ENCODE measurements around the gene GLOD4. TPM values are rescaled to one million over a fixed set of nuclear protein-coding genes. Genes with fewer than 3 reads are reported as not detected.

Gene GLOD4
- polyA plus RNA-seq, 10 donors: 50.1 to 75.3 (median 57.7) TPM

Other genes starting within 250 kb of the GLOD4 start
- 10 to 100 TPM; 17.3 to 26.2 (median 20.6) TPM for gene VPS53, start 67.4 kb downstream of the GLOD4 start, polyA plus RNA-seq (ENCODE audit: insufficient read length in 10 of 10)
- gene TLCD3A, start 49.7 kb downstream of the GLOD4 start, polyA plus RNA-seq (ENCODE audit: insufficient read length in 10 of 10): 10 to 100 TPM; 14.1 to 29.3 (median 17.7) TPM
- gene GEMIN4, start 30.0 kb downstream of the GLOD4 start, polyA plus RNA-seq (ENCODE audit: insufficient read length in 10 of 10): 10 to 100 TPM; 11.3 to 20.2 (median 14.6) TPM
- gene MRM3, start 73 bp upstream of the GLOD4 start, polyA plus RNA-seq (ENCODE audit: insufficient read length in 10 of 10): 10 to 100 TPM; 10.5 to 14.1 (median 12.7) TPM
- 10 to 100 TPM; 43.5 to 70.1 (median 53.4) TPM for gene NXN, start 197.5 kb upstream of the GLOD4 start, polyA plus RNA-seq (ENCODE audit: insufficient read length in 10 of 10)
- gene TIMM22, start 214.8 kb upstream of the GLOD4 start, polyA plus RNA-seq (ENCODE audit: insufficient read length in 10 of 10): 10 to 100 TPM; 11.8 to 16.4 (median 14.1) TPM